GM20431 (cell line): ENCODE measurements around the gene BICD1.

ENCODE experiments used
- in situ Hi-C: fragments of 300-500 bp; cut with MseI, MboI; formaldehyde crosslinking; loops from one replicate; pipeline ENCODE4 v1.15.0; 2020; ENCODE audit warnings: low sequenced_read_pairs; ENCODE audit not compliant: unreplicated experiment

The BICD1 gene

GRCh38 chr12:32100361-32100760, 6.3 kb upstream of the BICD1 start:
- in situ Hi-C loops, result no loop called here

- in situ Hi-C loops, result no loop called here
Measured at GRCh38 chr12:32100888-32101287, 5.8 kb upstream of the BICD1 start.

GRCh38 chr12:32102234-32102633, 4.4 kb upstream of the BICD1 start:
- in situ Hi-C loops, result no loop called here

- in situ Hi-C loops, result no loop called here
Measured at GRCh38 chr12:32104572-32105355, 1.9 kb upstream of the BICD1 start.

- in situ Hi-C loops, result no loop called here
Measured at GRCh38 chr12:32105986-32106516, 596 bp upstream of the BICD1 start.

- in situ Hi-C loops, result no loop called here
Measured at GRCh38 chr12:32107359-32108267, 966 bp downstream of the BICD1 start.

GRCh38 chr12:32108787-32109186, 2.1 kb downstream of the BICD1 start:
- in situ Hi-C loops, result no loop called here

- in situ Hi-C loops, result no loop called here
Measured at GRCh38 chr12:32110417-32110816, 3.8 kb downstream of the BICD1 start.

GRCh38 chr12:32110942-32111341, 4.3 kb downstream of the BICD1 start:
- in situ Hi-C loops, result no loop called here

GRCh38 chr12:32115404-32116104, 8.9 kb downstream of the BICD1 start:
- in situ Hi-C loops, result no loop called here

GRCh38 chr12:32116897-32117296, 10.2 kb downstream of the BICD1 start:
- in situ Hi-C loops, result no loop called here

- in situ Hi-C loops, result no loop called here
Measured at GRCh38 chr12:32117316-32117715, 10.7 kb downstream of the BICD1 start.

- in situ Hi-C loops, result no loop called here
Measured at GRCh38 chr12:32118806-32119205, 12.2 kb downstream of the BICD1 start.

GRCh38 chr12:32120419-32120818, 13.8 kb downstream of the BICD1 start:
- in situ Hi-C loops, result no loop called here

GRCh38 chr12:32124637-32125036, 18.0 kb downstream of the BICD1 start:
- in situ Hi-C loops, result no loop called here

GRCh38 chr12:32125455-32126084, 18.9 kb downstream of the BICD1 start:
- in situ Hi-C loops, result no loop called here

- in situ Hi-C loops, result no loop called here
Measured at GRCh38 chr12:32126720-32127119, 20.1 kb downstream of the BICD1 start.

- in situ Hi-C loops, result no loop called here
Measured at GRCh38 chr12:32131666-32132065, 25.0 kb downstream of the BICD1 start.

GRCh38 chr12:32134101-32134888, 27.6 kb downstream of the BICD1 start:
- in situ Hi-C loops, result no loop called here
